Bronchial epithelial cell (primary cell): Measurements from ENCODE around the gene COL26A1. TPM values are rescaled to one million over a fixed set of nuclear protein-coding genes. Genes with fewer than 3 reads are reported as not detected.

Experiments
- DNase-seq: peaks from one replicate; pipeline ENCODE4 v3.0.0-alpha.2; 2010; ENCODE audit warnings: low read depth
- FAIRE-seq: peaks from 2 replicates; lab custom pipeline; 2011; peaks lifted over from hg19 to GRCh38; lab: Jason Lieb, UNC
- H3K27me3 ChIP-seq: 2 replicates; pipeline ENCODE4 v1.5.1; 2011; ENCODE audit warnings: low read length; ENCODE audit not compliant: control insufficient read depth, insufficient read depth
- H3K36me3 ChIP-seq: 2 replicates; pipeline ENCODE4 v1.5.1; 2011; ENCODE audit warnings: low read length; ENCODE audit not compliant: control insufficient read depth, insufficient read depth
- H3K4me3 ChIP-seq: 2 replicates; pipeline ENCODE4 v1.5.1; 2011; ENCODE audit warnings: mild to moderate bottlenecking, low read depth, low read length, control low read depth
- total RNA-seq: library from RNA; depleted of rRNA; stranded (reverse); fragments of >200 nt; gene quantifications from 2 replicates; pipeline ENCODE4 v1.2.1, GENCODE V29; 2014
- TF ChIP-seq, protein P1 (sequence below): IDR thresholded peaks from 2 replicates; pipeline ENCODE4 v1.5.1; 2011; ENCODE audit warnings: mild to moderate bottlenecking, moderate library complexity, low read length, control low read depth, inconsistent platforms; ENCODE audit not compliant: insufficient read depth, severe bottlenecking

The COL26A1 gene
- total RNA-seq, 1 donor from 2014 or later: not detected

GRCh38 chr7:101401390-101402080 is 38.9 kb downstream of the COL26A1 start:
- H3K4me3 ChIP-seq: no peak overlapping the region
- FAIRE-seq (no peak), DNase-seq (no peak)
- H3K36me3 ChIP-seq: no peaks in the 10 kb centered on the region
- H3K27me3 ChIP-seq: peaks cover 3% of the 10 kb centered on the region
- TF ChIP-seq, protein P1, sequence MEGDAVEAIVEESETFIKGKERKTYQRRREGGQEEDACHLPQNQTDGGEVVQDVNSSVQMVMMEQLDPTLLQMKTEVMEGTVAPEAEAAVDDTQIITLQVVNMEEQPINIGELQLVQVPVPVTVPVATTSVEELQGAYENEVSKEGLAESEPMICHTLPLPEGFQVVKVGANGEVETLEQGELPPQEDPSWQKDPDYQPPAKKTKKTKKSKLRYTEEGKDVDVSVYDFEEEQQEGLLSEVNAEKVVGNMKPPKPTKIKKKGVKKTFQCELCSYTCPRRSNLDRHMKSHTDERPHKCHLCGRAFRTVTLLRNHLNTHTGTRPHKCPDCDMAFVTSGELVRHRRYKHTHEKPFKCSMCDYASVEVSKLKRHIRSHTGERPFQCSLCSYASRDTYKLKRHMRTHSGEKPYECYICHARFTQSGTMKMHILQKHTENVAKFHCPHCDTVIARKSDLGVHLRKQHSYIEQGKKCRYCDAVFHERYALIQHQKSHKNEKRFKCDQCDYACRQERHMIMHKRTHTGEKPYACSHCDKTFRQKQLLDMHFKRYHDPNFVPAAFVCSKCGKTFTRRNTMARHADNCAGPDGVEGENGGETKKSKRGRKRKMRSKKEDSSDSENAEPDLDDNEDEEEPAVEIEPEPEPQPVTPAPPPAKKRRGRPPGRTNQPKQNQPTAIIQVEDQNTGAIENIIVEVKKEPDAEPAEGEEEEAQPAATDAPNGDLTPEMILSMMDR: no peak

GRCh38 chr7:101402081-101402779 is 39.6 kb downstream of the COL26A1 start:
- FAIRE-seq (no peak), DNase-seq (peak; percentile 8)
- peaks cover 3% of the 10 kb centered on the region for H3K27me3 ChIP-seq
- H3K4me3 ChIP-seq: no peak overlapping the region
- TF ChIP-seq, protein P1: no peak
- H3K36me3 ChIP-seq: no peaks in the 10 kb centered on the region

- Histone ChIP-seq H3K27me3 (peaks cover 3% of the 10 kb centered on the region), H3K4me3 (no peak overlapping the region), H3K36me3 (no peaks in the 10 kb centered on the region)
- DNase-seq (no peak), FAIRE-seq (no peak)
- TF ChIP-seq, protein P1: no peak
Observed at GRCh38 chr7:101402835-101403234, 40.2 kb downstream of the COL26A1 start.

- H3K4me3 ChIP-seq: no peak overlapping the region
- TF ChIP-seq, protein P1: no peak
- no peak for DNase-seq
- FAIRE-seq: no peak
- H3K36me3 ChIP-seq: no peaks in the 10 kb centered on the region
- peaks cover 3% of the 10 kb centered on the region for H3K27me3 ChIP-seq
Observed at GRCh38 chr7:101405474-101406067, 42.9 kb downstream of the COL26A1 start.

DNA sequence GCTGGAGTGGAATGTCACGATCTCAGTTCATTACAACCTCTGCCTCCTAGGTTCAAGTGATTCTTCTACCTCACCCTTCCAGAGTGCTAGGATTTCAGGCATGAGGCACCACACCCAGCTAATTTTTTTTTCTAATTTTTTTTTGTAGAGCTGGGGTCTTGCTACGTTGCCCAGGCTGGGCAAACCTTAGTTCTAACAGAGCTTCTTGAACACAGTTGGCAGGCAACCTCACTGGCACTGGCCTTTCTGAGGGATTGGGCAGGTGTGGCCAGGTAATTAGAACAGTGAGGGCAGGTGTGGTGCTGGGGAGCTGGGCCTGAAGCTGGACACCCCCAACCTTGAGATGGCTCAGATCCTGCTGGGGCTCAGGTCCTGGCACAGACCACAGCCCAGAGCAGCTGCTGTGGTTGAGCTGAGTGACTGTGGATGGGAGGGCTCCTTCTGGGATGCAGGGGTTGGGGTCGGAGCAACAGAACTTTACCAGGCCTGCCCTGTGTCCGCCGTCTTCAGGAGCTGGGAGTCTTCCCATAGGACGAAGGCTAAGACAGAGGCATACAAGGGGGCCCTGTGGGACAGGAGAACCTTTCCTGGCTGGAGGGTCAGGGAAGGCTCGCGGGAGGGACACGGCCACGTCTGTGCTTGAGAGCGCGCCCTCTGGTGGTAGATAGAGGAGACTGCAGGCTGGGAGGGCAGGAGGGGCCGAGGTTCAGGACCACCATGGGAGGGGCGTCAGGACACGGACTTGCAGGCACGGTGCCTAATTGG is 48.2 kb downstream of the COL26A1 start:
- Histone ChIP-seq H3K27me3 (no peaks in the 10 kb centered on the region), H3K36me3 (no peaks in the 10 kb centered on the region), H3K4me3 (no peak overlapping the region)
- DNase-seq (no peak), FAIRE-seq (no peak)
- TF ChIP-seq, protein P1: peak; percentile 73
